Measurements from ENCODE around the gene FRMD4B.
A peak's percentile ranks its signal among the peaks of the same experiment; 100 is the strongest.

Gene FRMD4B

GRCh38 chr3:69321301-69322157, 64.4 kb downstream of the FRMD4B start:
- no peak for DNase-seq

DNA sequence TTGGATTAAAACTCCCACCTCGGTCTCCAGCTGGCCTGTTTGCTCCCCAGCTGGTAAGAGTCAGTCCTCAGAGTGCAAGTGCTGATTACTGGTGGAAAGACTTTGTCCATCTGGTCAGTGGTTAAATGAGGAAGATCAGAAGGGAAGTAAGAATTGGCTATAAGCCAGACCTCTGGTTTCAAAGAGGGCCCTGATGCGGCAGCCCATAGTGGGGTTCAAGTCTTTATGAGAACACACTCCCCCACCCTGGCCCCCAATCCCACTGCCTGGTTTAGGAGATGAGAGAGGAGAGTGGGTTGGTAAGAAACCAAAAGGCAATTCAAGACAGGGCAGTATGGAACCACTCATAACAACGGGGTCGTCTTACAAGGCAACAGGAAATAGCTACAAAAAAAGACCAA, 65.0 kb downstream of the FRMD4B start:
- DNase-seq: no peak

DNA sequence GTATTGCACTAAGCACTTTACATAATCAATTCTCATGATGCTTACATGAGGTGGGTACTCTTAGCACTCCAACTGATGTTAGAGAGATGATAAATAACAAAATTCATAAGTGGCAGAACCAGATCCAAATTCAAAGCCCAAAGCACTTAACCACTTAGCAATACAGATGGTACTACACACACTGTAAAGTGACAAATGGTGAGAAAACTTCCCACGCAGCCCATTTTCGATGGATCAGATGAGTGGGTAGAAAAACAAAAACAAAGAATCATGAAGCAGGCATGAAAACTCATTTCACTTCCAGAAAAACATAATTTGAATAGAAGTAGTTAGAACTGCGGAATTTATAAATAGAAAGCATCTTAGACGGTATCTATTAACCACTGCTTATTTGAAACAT, 66.2 kb downstream of the FRMD4B start:
- no peak for DNase-seq

DNA sequence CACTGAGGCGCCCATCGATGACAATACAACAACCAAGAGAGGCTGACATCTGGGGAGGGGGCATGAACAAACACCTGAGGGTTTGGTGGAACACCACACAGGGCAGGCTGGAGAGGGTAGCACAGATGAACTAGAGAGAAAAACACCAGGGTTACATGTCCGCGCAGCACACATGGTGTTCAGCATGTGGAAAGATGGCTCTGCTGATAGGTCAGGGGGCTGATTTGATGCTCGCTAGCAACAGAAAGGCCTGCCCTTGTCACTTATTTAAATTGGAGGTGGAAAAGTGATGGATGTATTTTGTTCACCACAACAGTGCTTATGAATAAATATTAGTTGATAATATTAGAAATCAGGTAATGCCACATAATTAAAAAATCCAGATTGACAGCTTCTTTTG, 67.5 kb downstream of the FRMD4B start:
- no peak for DNase-seq

- DNase-seq: no peak
These were observed 72.6 kb downstream of the FRMD4B start for GRCh38 chr3:69313251-69313650.

- no peak for DNase-seq
These were observed 76.1 kb downstream of the FRMD4B start for GRCh38 chr3:69309814-69310213.

DNA sequence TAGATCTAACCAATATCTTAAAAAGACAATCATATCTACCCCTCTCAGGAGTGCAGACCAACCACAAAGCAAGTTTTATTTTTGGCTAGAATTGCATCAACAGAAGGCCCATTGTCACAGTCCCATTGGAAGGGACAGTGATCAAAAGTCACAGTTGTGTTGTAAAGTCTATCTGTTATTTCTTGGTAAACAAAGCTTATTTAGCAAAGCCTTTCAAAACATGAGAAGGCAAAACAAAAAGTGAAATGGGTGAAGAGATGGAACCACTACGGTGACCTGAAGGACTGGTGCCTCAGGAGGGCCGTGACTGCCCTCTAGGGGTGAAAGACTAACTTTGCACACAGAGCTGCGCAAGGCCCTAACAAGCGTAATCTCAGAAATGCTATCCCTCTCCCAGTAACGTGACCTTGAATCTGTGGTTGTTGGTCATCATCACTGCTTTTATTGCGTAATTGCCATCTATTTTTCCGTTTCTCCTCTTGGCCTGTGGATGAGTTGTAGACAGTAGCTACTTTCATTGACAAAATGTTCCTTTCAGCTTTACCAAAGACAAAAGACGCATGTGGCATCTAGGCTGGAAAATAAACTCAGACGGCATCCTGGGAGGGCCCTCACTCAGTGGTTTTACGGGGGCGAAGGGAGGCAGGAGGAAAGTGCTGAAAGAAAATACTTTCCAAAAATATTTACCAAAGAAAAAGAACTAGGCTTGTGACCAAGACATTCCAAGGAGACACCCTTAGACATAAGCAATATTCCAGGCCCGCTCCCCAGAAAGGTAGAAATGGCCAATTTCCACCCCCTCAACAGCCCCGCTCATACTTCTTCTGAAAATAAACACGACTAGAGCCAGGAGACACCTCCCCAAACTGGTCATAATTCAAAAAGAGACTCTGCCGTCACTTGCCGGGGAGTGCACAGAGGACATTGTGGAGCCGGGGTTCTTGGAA, 79.4 kb downstream of the FRMD4B start:
- DNase-seq: peak; percentile 55

- no peak for DNase-seq
These were observed 80.9 kb downstream of the FRMD4B start for GRCh38 chr3:69305011-69305410.

GRCh38 chr3:69304396-69304795, 81.5 kb downstream of the FRMD4B start:
- DNase-seq: no peak

- no peak for DNase-seq
These were observed 85.6 kb downstream of the FRMD4B start for GRCh38 chr3:69300296-69300695.

DNA sequence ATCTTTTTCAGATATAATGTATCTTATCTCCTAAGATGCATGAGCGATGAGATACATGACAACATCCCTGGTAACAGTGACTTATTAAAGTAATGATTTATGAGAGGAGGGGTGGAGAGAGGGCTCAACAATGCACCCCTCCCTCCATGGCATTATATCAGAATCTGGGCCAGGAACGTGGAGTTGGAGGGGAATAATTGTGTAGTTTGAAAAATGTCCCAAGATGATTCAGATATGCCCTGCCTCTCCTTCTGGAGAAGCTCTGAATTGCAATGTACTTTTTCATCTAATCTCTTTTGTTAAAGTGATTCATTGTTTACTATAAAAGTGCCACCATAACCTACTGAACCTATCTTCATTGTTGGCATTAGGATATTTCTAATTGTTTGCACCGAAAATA, 86.5 kb downstream of the FRMD4B start:
- no peak for DNase-seq

DNA sequence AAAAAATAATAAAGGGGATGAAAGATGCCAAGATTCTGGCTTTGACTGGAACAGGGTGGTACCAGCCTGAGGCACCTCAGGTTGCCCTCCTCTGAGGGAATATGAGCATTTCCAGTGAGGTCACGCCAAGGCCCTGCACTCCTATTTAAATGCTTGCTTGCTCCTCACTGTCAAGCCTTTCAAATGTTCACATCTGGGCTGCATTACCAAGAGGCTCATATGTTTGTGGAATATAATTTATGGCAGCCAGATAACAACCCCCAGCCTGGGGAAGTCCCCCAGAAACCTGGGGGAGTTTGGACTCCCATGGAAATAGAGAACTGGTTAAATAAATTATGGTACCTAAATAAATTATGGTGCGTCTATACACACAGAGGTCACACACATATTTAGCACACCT, 88.4 kb downstream of the FRMD4B start:
- no peak for DNase-seq

DNA sequence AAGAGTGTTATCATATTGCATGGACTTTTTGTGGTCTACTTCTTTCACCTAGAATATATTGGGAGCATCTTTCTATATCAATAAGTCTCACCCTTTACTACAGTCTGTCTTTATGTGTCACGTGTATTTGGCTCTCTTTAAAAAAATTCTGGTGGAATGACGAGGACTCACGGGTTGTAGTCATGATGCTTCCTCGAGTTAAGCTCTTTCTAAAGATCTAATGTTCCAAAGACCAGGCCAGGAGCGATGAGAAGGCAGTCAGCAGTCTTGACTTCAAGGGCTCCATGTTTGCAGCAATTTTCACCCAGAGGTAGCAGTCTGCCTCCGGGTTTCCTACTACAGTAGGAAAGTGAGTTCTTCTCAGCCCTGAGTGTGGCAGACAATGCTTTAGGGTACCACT, 88.9 kb downstream of the FRMD4B start:
- DNase-seq: no peak

DNA sequence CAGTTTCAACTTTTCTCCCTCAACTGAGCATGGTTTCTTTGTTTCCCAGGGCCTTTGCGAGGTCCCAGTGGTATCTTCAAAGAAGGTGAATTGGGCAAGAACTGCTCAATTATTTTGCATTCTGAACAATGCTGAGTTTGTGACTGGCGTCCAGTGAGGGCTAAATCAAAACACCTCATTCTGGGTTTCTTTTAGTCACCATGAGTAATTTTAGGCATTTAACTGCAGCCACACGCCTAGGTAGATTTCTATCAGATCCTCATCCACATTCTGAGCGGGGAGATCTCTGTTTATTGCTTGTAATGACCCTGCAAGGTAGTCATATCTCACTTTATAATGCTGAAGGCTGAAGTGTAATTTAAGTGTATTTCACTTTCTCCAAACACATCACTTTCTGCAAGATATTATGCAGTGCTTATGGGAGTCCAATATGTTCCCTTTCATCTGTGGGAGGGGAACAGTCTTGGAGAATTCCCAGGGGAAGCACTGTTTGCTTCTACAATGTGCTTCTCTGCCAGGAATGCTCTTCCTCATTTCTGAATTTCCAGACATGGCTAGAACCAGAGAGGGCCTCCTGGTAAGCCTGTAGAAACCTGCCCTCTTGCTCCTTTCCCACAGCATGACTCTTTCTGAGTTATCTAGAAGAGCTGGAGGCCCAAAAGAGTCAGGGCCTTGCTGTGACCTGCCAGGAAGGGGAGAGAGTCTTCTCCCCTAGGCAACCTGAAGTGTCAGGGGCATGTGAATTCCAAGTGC, 91.7 kb downstream of the FRMD4B start:
- DNase-seq: peak; percentile 16

GRCh38 chr3:69292959-69293574, 92.8 kb downstream of the FRMD4B start:
- DNase-seq: no peak

GRCh38 chr3:69292185-69292584, 93.7 kb downstream of the FRMD4B start:
- DNase-seq: no peak

GRCh38 chr3:69290430-69290829, 95.5 kb downstream of the FRMD4B start:
- no peak for DNase-seq

- DNase-seq: no peak
These were observed 95.9 kb downstream of the FRMD4B start for GRCh38 chr3:69290006-69290405.

- peak; percentile 23 for DNase-seq
These were observed 97.6 kb downstream of the FRMD4B start for GRCh38 chr3:69288161-69288895.

GRCh38 chr3:69283913-69284611, 101.8 kb downstream of the FRMD4B start:
- DNase-seq: no peak

GRCh38 chr3:69283496-69283895, 102.4 kb downstream of the FRMD4B start:
- no peak for DNase-seq

Measured in NCI-H69 (cell line).